Measurements from ENCODE around the gene CHRDL2. TPM values are rescaled to one million over a fixed set of nuclear protein-coding genes. Genes with fewer than 3 reads are reported as not detected.

The CHRDL2 gene
- total and polyA plus RNA-seq, 2 of the 13 experiments (the other 11 are each of a cell fraction or from before 2014, with no cell fraction given), result 0.04 TPM; not detected in 1

- peak overlapping the region; percentile 93 for H3K9ac ChIP-seq (ENCODE audit: insufficient read depth, low read depth, low read length)
- WGBS (ENCODE audit: low lambda C conversion rate), result 3% methylated on average over 11 of the region's 63 CpGs
- ChIA-PET POLR2A (interaction anchor here (0.6 to 0.8 kb wide), 2 partner anchors 16 to 970 kb away, joined by 3 read pairs; no protein-coding TSS in a partner anchor), CTCF (ENCODE audit: low intra/inter-chr PET ratio, low total read pairs) (no interaction called here)
- peak; percentile 74 for ATAC-seq
- H2AFZ ChIP-seq (ENCODE audit: low read length), result no peak overlapping the region
- peaks cover 11% of the 10 kb centered on the region; the same call in 1 of the 2 replicates for H4K20me1 ChIP-seq (ENCODE audit: insufficient read depth, low read length)
- peak overlapping the region; percentile 93 for H3K4me2 ChIP-seq (ENCODE audit: low read depth, low read length)
- peak overlapping the region; percentile 93 for H3K27ac ChIP-seq (ENCODE audit: extremely low read length, insufficient read depth, low read length)
- no TSS peak for BruUV-seq (replicated peaks)
- H3K4me3 ChIP-seq (replicated peaks in 1 of 3; ENCODE audit: insufficient read depth in 1 of 3, low read depth in 2 of 3, low read length in 3 of 3), result peak overlapping the region; percentile 71 to 78 (median 77)
- H3K27me3 ChIP-seq (ENCODE audit: control insufficient read depth in 1 of 2, insufficient read depth in 2 of 2, low read length in 2 of 2), result no peaks in the 10 kb centered on the region; a peak in 1 of 5 replicates
- H3K79me2 ChIP-seq (ENCODE audit: insufficient read depth, low read length), result peaks cover 44% of the 10 kb centered on the region
- DNase-seq (ENCODE audit: low spot score), result peak; percentile 73
- H3K36me3 ChIP-seq (replicated peaks in 1 of 2; ENCODE audit: control insufficient read depth in 1 of 2, insufficient read depth in 2 of 2, low read length in 2 of 2), result no peaks in the 10 kb centered on the region
- in situ Hi-C loops (cut with HindIII; ENCODE audit: extremely low pct_ligation_motif_present, low pct_unique_long_range_greater_than_20kb), result no loop called here
- no peak for FAIRE-seq
- H3K4me1 ChIP-seq (ENCODE audit: insufficient read depth, low read length), result peaks cover 54% of the 10 kb centered on the region
- intact Hi-C loops (cut with micrococcal nuclease; ENCODE audit: unreplicated experiment), result loop anchor here (10.0 kb wide), 2 partner anchors 125 to 135 kb away; no protein-coding TSS in a partner anchor
- no peaks in the 10 kb centered on the region for H3K9me3 ChIP-seq (ENCODE audit: low read length)
- TF ChIP-seq ARID4A (CRISPR knock-in tag; IDR thresholded peaks at IDR 0.05; ENCODE audit: borderline replicate concordance), result peak; percentile 49; the same call in 1 of the 2 replicates
- peak; percentile 68 for TF ChIP-seq ZNF574 (CRISPR knock-in tag; IDR thresholded peaks at IDR 0.05)
- TF ChIP-seq NR3C1 (CRISPR knock-in tag; IDR thresholded peaks at IDR 0.05), result no peak
- TF ChIP-seq ZNF83 (CRISPR knock-in tag; IDR thresholded peaks at IDR 0.05; ENCODE audit: borderline replicate concordance), result 0 out of 2 replicates have a peak, but pooled peaks have one; percentile 38
- TF ChIP-seq ZNF800 (CRISPR knock-in tag; IDR thresholded peaks at IDR 0.05), result peak; percentile 60; the same call in 1 of the 2 replicates
- TF ChIP-seq HOXA7 (CRISPR knock-in tag; IDR thresholded peaks at IDR 0.05), result peak; percentile 84; the same call in 1 of the 2 replicates
- TF ChIP-seq ZNF460 (CRISPR knock-in tag; IDR thresholded peaks at IDR 0.05; ENCODE audit: borderline replicate concordance), result no peak
- no peak for TF ChIP-seq ZNF432 (CRISPR knock-in tag; IDR thresholded peaks at IDR 0.05; ENCODE audit: borderline replicate concordance)
- TF ChIP-seq SNAPC2 (CRISPR knock-in tag; IDR thresholded peaks at IDR 0.05), result 0 out of 2 replicates have a peak, but pooled peaks have one; percentile 73
- 0 out of 2 replicates have a peak, but pooled peaks have one; percentile 35 for TF ChIP-seq POGK (CRISPR knock-in tag; conservative IDR thresholded peaks at IDR 0.05)
These were observed 18.1 kb upstream of the CHRDL2 start for GRCh38 chr11:74749127-74749964.
